ENCODE measurements around the gene POLR2J.

The POLR2J gene

GRCh38 chr7:102436118-102436517 is 42.6 kb downstream of the POLR2J start:
- DNase-seq = no peak

GRCh38 chr7:102434039-102434486 is 44.7 kb downstream of the POLR2J start:
- peak in 1 of 2 donors; percentile 37 for DNase-seq

GRCh38 chr7:102433219-102434038 is 45.3 kb downstream of the POLR2J start, which contains the start of gene ORAI2:
TSS of gene ORAI2 (plus strand) at chr7:102433575. CDS start at chr7:102438957, 5,382 bp downstream.
- peak; percentile 88 to 90 for DNase-seq

- no peak for DNase-seq
Observed at GRCh38 chr7:102432442-102433218, 46.1 kb downstream of the POLR2J start.

GRCh38 chr7:102431617-102432298 is 47.0 kb downstream of the POLR2J start:
- peak; percentile 46 to 49 for DNase-seq

- DNase-seq = no peak
Observed at GRCh38 chr7:102429141-102429899, 49.4 kb downstream of the POLR2J start.

GRCh38 chr7:102427019-102427405 is 51.7 kb downstream of the POLR2J start:
- no peak for DNase-seq

- peak; percentile 76 to 82 for DNase-seq
Observed at GRCh38 chr7:102426268-102427018, 52.3 kb downstream of the POLR2J start.

- peak; percentile 80 to 86 for DNase-seq
Observed at GRCh38 chr7:102425639-102426267, 53.0 kb downstream of the POLR2J start.

GRCh38 chr7:102424787-102425218 is 53.9 kb downstream of the POLR2J start:
- DNase-seq = no peak

GRCh38 chr7:102424129-102424551 is 54.6 kb downstream of the POLR2J start:
- DNase-seq = no peak
